VCaP (cell line): Measurements from ENCODE around the gene LDLRAD4.
A peak's percentile ranks its signal among the peaks of the same experiment; 100 is the strongest.

Experiments
- H3K27ac ChIP-seq: fragments of 450-650 bp; 2 replicates; pipeline ENCODE4 v1.5.1; 2017
- TF ChIP-seq, protein P1 (sequence below): fragments of 450-650 bp; conservative IDR thresholded peaks from 2 replicates; pipeline ENCODE4 v1.5.1; 2017; ENCODE audit warnings: mild to moderate bottlenecking, moderate library complexity

LDLRAD4 gene

DNA sequence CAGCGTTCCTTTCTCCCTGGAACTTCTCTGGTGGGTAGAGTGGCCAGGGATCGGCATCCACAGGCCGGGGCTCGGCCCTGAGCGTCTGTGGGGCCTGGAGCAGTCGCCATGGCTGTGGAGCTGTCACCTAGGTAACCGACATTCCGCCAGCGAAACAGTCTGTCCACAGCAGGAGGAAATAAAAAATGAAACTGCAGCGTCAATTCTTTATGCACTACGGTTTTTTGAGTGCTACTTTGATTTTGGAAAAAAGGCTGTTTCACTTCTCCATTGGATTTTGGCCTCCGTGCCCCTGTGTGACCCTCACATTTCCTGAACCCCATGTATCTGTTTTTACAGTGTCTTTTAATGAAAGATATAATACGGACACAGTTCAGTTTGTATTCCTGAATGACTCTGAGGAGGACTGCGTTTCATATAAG is 163.4 kb downstream of the LDLRAD4 start:
- H3K27ac ChIP-seq, result peak overlapping the region; percentile 40
- TF ChIP-seq, protein P1, sequence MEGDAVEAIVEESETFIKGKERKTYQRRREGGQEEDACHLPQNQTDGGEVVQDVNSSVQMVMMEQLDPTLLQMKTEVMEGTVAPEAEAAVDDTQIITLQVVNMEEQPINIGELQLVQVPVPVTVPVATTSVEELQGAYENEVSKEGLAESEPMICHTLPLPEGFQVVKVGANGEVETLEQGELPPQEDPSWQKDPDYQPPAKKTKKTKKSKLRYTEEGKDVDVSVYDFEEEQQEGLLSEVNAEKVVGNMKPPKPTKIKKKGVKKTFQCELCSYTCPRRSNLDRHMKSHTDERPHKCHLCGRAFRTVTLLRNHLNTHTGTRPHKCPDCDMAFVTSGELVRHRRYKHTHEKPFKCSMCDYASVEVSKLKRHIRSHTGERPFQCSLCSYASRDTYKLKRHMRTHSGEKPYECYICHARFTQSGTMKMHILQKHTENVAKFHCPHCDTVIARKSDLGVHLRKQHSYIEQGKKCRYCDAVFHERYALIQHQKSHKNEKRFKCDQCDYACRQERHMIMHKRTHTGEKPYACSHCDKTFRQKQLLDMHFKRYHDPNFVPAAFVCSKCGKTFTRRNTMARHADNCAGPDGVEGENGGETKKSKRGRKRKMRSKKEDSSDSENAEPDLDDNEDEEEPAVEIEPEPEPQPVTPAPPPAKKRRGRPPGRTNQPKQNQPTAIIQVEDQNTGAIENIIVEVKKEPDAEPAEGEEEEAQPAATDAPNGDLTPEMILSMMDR, result no peak

DNA sequence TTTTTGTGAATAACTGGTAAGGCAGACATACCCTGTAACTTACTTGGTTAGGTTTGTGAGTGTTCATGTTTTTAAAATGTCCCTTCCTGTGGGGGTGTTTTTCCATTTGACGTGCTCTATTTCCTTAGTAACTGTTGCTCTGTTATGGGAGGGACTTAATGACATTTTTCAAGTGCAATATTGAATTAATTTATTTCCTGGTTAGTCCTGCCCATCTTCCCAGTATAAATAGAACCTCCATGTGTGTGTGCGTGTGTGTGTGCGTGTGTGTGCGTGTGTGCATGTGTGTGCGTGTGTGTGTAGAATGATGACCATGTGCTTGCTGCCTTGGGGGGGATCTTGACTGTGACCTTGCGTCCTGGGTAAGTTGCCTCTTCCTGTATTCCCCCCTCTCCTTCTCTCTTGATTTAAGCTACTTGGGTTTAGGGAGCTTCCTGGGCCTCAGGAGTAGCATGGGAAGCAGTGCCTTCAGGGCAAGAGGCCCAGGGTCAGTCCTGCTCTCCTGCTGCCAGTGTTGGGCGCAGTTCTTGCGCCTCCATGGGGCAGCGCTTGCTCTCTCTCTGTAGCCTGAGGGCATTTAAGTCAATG is 163.9 kb downstream of the LDLRAD4 start:
- TF ChIP-seq, protein P1, result no peak
- H3K27ac ChIP-seq, result peak overlapping the region; percentile 40

DNA sequence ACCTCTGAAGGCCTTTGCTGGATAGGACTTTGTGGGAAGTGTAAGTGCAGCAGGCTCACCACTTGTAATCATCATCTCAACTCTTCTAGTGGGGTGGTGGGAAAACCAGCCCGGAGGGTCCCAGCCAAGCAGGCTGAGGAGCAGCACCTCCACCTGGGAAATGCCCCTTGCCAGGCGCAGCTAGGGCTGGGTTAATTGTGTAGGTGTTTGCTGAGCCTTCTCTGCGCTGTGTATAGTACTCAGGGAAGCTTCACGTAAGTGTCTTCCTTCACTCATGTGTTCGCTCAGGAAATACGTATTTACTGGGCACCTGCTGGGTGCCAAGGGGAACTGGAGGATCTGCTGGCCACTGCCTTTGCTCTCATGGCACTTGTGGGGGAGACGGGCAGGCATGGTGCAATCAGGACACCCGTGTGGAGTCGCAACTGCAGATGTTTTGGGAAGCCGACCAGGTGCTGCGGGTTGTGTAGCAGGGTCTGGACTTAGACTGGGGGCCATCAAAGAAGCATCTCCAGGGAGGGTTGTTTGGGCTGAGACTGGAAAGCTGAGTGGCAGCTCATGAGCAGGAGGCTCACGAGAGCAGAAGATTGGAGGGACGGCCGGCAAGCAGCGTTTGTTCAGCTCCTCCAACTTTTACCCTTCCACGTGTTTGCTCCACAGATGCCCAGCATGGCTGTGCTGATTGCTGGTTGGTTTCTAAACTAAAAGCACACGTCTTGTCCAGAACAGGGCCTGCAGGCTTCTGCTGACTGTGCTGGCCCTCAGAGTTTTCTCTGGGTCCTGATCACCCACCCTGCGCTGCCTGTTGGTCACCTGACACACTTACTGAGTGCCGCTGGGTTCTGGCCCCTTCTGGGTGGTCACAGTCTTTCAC is 164.6 kb downstream of the LDLRAD4 start:
- TF ChIP-seq, protein P1, result no peak

DNA sequence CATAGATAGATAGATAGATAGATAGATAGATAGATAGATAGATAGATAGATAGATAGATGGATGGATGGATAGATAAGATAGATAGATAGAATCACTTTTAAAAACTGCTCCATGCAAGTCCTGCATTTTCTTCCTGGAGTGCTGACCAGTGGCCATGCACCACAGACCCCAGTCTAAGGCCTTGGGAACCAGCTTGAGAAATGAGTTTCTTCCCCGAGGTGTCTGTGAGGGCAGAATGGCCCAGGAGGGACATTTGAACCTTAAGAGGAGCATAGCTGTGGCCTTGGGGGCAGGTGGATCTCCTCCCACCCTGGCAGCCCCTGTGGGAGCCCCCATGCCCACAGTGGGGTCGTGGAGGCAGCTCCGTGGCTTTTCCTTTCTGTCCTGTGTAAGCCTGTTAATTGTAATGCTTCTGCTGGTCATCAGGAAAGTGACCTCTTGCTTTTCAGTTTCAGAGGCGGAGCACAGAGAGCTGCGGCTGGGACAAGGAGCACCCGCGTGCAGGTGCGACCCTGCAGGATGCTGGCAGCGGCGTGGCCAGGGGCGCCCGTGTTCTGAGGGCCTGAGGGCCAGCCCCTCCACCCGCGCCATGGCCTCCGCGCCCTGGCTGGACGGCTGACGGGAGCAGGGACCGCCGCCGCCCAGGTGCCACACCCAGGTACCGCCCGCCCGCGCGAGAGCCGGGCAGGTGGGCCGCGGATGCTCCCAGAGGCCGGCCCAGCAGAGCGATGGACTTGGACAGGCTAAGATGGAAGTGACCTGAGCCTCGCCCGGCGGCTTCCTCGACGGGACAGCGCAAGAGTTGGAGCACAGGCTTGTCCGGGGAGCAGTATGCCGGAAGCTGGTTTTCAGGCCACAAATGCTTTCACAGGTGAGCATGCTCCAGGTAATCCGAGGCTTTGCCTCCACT is 168.6 kb downstream of the LDLRAD4 start:
- TF ChIP-seq, protein P1, result no peak
- no peak overlapping the region for H3K27ac ChIP-seq

More for the DNA sequence above, 164.6 kb downstream of the LDLRAD4 start:
- H3K27ac ChIP-seq, result peak overlapping the region; percentile 40; the same call in 1 of the 2 replicates

DNA sequence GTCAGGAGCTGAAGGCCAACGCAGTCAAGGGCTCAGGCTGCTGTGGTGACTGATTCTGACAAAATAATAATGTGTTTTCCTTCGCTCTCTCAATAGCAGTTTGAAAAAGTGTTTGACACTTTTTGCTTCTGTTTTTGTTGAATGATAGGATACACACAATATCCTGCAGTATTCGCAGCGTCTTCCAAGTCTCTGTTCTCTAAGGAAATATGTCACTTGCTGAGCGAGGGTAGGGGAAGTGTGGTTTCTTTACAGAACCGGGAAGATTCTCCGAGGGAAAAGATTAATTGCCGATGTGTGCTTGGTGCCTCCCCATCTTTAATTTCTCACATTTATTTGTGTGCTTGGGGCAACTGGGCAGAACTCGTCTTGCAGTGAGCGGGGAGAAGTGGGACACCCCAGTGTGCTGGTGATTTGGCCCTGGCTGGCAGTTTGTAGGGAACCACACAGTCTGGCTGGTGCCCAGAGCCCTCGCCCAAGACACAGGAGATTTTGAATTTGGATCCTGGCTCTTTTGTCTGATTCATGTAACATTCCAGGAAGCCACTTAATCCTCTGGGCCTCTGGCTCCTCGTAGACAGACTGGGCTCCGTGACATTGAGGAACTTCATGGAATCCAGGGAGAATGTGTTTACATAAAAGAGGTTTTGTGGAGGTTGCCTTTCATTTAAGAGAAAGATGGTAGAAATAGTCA is 169.4 kb downstream of the LDLRAD4 start:
- TF ChIP-seq, protein P1, result no peak
- no peak overlapping the region for H3K27ac ChIP-seq

DNA sequence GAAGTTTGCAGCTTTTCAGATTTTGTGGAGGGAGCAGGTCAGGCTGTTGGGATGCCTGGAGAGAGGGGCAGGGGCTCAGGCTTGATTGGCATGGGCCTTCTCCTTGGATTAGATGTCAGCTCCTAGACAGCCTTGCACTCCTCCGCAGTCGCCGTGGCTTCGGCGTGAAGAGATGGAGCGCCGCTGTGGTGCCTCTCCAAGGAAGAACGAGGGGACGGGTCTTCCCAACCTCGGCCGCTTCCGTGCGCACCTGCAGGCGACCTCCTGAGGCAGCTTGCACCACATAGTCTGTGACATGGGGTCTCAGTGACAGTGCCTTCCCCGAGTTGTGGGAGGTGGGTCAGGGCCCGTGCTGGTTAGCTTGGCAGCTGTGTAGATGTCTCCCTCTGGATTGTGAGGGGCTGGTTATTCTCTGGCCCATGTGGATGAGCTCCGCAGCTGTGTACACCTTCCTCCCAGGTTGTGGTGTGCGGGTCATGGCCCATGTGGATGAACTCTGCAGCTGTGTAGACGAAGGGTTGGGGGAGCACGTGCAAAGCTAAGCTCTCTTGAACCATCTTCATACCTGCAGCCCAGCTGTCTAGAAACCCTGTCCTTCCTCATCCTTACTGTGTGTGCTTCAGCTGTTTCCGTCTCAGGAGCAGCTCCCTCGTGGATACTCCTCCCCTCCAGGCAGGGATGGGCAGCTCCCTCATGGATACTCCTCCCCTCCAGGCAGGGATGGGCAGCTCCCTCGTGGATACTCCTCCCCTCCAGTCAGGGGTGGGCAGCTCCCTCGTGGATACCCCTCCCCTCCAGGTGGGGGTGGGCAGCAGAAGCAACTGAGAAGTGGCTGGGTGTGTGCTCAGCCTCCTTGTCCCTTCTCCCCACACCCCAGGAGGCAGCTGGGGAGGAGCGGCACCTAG is 170.3 kb downstream of the LDLRAD4 start:
- H3K27ac ChIP-seq, result no peak overlapping the region
- TF ChIP-seq, protein P1, result no peak
